Epithelial cell of esophagus (primary cell): ENCODE measurements around the gene BEGAIN.

Experiments
- DNase-seq: peaks from one replicate; pipeline ENCODE4 v3.0.0; 2010; ENCODE audit warnings: low read depth
- H3K4me3 ChIP-seq: 2 replicates; pipeline ENCODE4 v1.5.1; 2011; ENCODE audit warnings: mild to moderate bottlenecking, low read length, control low read depth
- CTCF ChIP-seq: IDR thresholded peaks from 2 replicates; pipeline ENCODE4 v1.5.1; 2011; ENCODE audit warnings: low read depth, mild to moderate bottlenecking, low read length, control low read depth, inconsistent platforms; ENCODE audit not compliant: insufficient read depth; ENCODE audit errors: missing control alignments

Gene BEGAIN

GRCh38 chr14:100490252-100490651 lies 97.0 kb downstream of the BEGAIN start:
- no peak for TF ChIP-seq CTCF
- H3K4me3 ChIP-seq: no peak overlapping the region
- no peak for DNase-seq

GRCh38 chr14:100488057-100488456 lies 99.2 kb downstream of the BEGAIN start:
- no peak for DNase-seq
- TF ChIP-seq CTCF: no peak
- H3K4me3 ChIP-seq: no peak overlapping the region

GRCh38 chr14:100487304-100487703 lies 99.9 kb downstream of the BEGAIN start:
- TF ChIP-seq CTCF: no peak
- no peak overlapping the region for H3K4me3 ChIP-seq
- DNase-seq: no peak
